GM12878 (cell line): ENCODE measurements around the gene INTS7. TPM values are rescaled to one million over a fixed set of nuclear protein-coding genes. Genes with fewer than 3 reads are reported as not detected.

Experiments
- ATF3 ChIP-seq: IDR thresholded peaks from 2 replicates; pipeline ENCODE4 v1.6.1; 2011; ENCODE audit warnings: low read depth, mild to moderate bottlenecking, low read length, moderate library complexity, borderline replicate concordance; ENCODE audit errors: extremely low read depth
- BCL11A ChIP-seq: IDR thresholded peaks from 2 replicates; pipeline ENCODE4 v1.6.1; 2011; ENCODE audit warnings: low read depth, low read length
- BCLAF1 ChIP-seq: fragments of 450-650 bp; IDR thresholded peaks from 2 replicates; pipeline ENCODE4 v1.6.1; 2017; ENCODE audit warnings: antibody characterized with exemption, mild to moderate bottlenecking, moderate library complexity
- CBFB ChIP-seq: IDR thresholded peaks from 2 replicates; pipeline ENCODE4 v1.6.1; 2016; ENCODE audit warnings: antibody characterized with exemption, low read depth
- CHD2 ChIP-seq: IDR thresholded peaks from 2 replicates; pipeline ENCODE4 v1.6.1; 2011; ENCODE audit warnings: low read depth, low read length, improper control_type of control experiment, borderline replicate concordance
- GABPA ChIP-seq: IDR thresholded peaks from 2 replicates; pipeline ENCODE4 v1.6.1; 2014; ENCODE audit warnings: antibody characterized with exemption, low read depth, mild to moderate bottlenecking, inconsistent platforms
- JUNB ChIP-seq: IDR thresholded peaks from 2 replicates; pipeline ENCODE4 v1.6.1; 2016; ENCODE audit warnings: antibody characterized with exemption, mild to moderate bottlenecking
- KLF5 ChIP-seq: fragments of 450-650 bp; IDR thresholded peaks from 2 replicates; pipeline ENCODE4 v1.6.1; 2014; ENCODE audit warnings: mild to moderate bottlenecking; ENCODE audit not compliant: partially characterized antibody
- NFYB ChIP-seq: IDR thresholded peaks from 2 replicates; pipeline ENCODE4 v1.6.1; 2011; ENCODE audit warnings: low read depth, mild to moderate bottlenecking, low read length, improper control_type of control experiment, moderate library complexity; ENCODE audit not compliant: insufficient read depth
- POLR2A ChIP-seq: IDR thresholded peaks from 2 replicates; pipeline ENCODE4 v1.6.1; 2011; ENCODE audit warnings: low read depth, mild to moderate bottlenecking, low read length
- POU2F2 ChIP-seq: IDR thresholded peaks from 3 replicates; pipeline ENCODE4 v1.6.1; 2011; ENCODE audit warnings: low read depth, mild to moderate bottlenecking, low read length, borderline replicate concordance
- RAD21 ChIP-seq: IDR thresholded peaks from 2 replicates; pipeline ENCODE4 v1.6.1; 2011; ENCODE audit warnings: mild to moderate bottlenecking, low read depth, low read length, moderate library complexity; ENCODE audit not compliant: insufficient read depth
- RB1 ChIP-seq: fragments of 450-650 bp; formaldehyde crosslinking; IDR thresholded peaks from 2 replicates; pipeline ENCODE4 v1.6.1; 2017; ENCODE audit warnings: mild to moderate bottlenecking, borderline replicate concordance
- TAF1 ChIP-seq: IDR thresholded peaks from 2 replicates; pipeline ENCODE4 v1.6.1; 2011; ENCODE audit warnings: mild to moderate bottlenecking, low read depth, low read length, borderline replicate concordance
- TCF7 ChIP-seq: IDR thresholded peaks from 2 replicates; pipeline ENCODE4 v1.6.1; 2014; ENCODE audit warnings: antibody characterized with exemption, borderline replicate concordance
- polyA plus RNA-seq, 11 experiments: library from polyadenylated mRNA; depleted of rRNA in 4 of 11; unstranded in 6 of 11; stranded (reverse) in 5 of 11; fragments of >200 nt; fragmentation: Nextera tagmentation in 4 of 11; fragmentation: Illumina TruSeq in 1 of 11; extraction: Ambion mirVana in 4 of 11; extraction: Trizol in 1 of 11; gene quantifications; 1 replicate in 1 of 11; 2 replicates in 10 of 11; pipeline versions ENCODE4 v1.2.1 to v1.2.3, GENCODE V29; 2011 to 2016; ENCODE audit warnings: inconsistent platforms in 2 of 11, missing spikeins in 2 of 11, low read depth in 1 of 11
- total RNA-seq, 4 experiments: library from RNA; depleted of rRNA in 3 of 4; stranded (reverse); fragments of >200 nt in 3 of 4; fragmentation: Illumina TruSeq in 1 of 4; extraction: Trizol in 1 of 4; gene quantifications; 2 replicates each; pipeline versions ENCODE4 v1.2.1 to v1.2.3, GENCODE V29; 2013 to 2021
- TF ChIP-seq, protein P1 (sequence below): fragments of 450-650 bp; IDR thresholded peaks from 2 replicates; pipeline ENCODE4 v1.6.1; 2018; ENCODE audit warnings: mild to moderate bottlenecking, low read depth, moderate library complexity; ENCODE audit not compliant: partially characterized antibody
- TF ChIP-seq, protein P2 (sequence below): IDR thresholded peaks from 2 replicates; pipeline ENCODE4 v1.6.1; 2012; ENCODE audit warnings: low read depth, low read length, improper control_type of control experiment
- TF ChIP-seq, protein P3 (sequence below), 3 experiments: IDR thresholded peaks in 2 of 3; conservative IDR thresholded peaks in 1 of 3; 2 replicates each; pipeline ENCODE4 v1.5.1; 2011; ENCODE audit warnings: low read depth in 3 of 3, low read length in 3 of 3, mild to moderate bottlenecking in 3 of 3, control low read depth in 2 of 3, moderate library complexity in 2 of 3, inconsistent platforms in 1 of 3, mixed read lengths in 1 of 3; ENCODE audit not compliant: control insufficient read depth in 2 of 3, insufficient read depth in 1 of 3; ENCODE audit errors: extremely low read depth in 1 of 3

The INTS7 gene
- total and polyA plus RNA-seq, 10 of the 15 experiments (the other 5 are each of a cell fraction or from before 2014, with no cell fraction given), result 17.1 to 49.1 (median 26.8) TPM

DNA sequence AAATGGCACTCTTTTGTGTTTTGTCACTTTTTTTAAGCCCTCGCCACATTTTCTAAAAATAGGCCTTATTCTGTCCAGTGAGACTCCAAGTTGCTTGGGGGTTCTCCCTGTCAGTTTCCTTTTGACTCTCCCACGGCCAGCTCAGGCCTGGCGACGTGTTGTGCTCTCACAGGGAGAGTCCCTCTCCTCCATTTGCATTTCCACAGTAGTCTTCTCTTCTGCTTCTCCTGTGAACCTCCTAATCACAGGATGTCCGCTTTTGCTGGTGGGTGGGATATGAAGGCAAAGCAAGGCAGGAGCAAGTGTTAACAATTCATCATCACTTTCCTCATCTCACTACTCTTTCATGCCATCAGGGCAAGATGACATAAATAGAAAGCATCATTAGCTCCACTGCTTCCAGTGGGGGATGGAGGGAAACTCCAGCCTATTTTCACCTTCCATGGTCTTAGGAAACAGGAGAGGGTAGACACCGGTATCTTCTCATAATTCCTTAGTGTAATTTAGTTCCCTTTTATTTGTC, 99.8 kb downstream of the INTS7 start (continued):
- no peak for TF ChIP-seq TCF7
- TF ChIP-seq, protein P1, sequence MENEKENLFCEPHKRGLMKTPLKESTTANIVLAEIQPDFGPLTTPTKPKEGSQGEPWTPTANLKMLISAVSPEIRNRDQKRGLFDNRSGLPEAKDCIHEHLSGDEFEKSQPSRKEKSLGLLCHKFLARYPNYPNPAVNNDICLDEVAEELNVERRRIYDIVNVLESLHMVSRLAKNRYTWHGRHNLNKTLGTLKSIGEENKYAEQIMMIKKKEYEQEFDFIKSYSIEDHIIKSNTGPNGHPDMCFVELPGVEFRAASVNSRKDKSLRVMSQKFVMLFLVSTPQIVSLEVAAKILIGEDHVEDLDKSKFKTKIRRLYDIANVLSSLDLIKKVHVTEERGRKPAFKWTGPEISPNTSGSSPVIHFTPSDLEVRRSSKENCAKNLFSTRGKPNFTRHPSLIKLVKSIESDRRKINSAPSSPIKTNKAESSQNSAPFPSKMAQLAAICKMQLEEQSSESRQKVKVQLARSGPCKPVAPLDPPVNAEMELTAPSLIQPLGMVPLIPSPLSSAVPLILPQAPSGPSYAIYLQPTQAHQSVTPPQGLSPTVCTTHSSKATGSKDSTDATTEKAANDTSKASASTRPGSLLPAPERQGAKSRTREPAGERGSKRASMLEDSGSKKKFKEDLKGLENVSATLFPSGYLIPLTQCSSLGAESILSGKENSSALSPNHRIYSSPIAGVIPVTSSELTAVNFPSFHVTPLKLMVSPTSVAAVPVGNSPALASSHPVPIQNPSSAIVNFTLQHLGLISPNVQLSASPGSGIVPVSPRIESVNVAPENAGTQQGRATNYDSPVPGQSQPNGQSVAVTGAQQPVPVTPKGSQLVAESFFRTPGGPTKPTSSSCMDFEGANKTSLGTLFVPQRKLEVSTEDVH, result peak; percentile 46
- TF ChIP-seq RAD21, result 0 out of 2 replicates have a peak, but pooled peaks have one; percentile 4
- 0 out of 2 replicates have a peak, but pooled peaks have one; percentile 26 for TF ChIP-seq RB1
- TF ChIP-seq POLR2A, result no peak
- no peak for TF ChIP-seq BCLAF1
- TF ChIP-seq TAF1, result peak; percentile 57; the same call in 1 of the 2 replicates
- peak; percentile 82 for TF ChIP-seq CHD2
- TF ChIP-seq JUNB, result peak; percentile 96
- peak; percentile 99; the same call in 2 of the 3 replicates for TF ChIP-seq POU2F2
- TF ChIP-seq NFYB, result no peak
- TF ChIP-seq BCL11A, result peak; percentile 88
- TF ChIP-seq, protein P2, sequence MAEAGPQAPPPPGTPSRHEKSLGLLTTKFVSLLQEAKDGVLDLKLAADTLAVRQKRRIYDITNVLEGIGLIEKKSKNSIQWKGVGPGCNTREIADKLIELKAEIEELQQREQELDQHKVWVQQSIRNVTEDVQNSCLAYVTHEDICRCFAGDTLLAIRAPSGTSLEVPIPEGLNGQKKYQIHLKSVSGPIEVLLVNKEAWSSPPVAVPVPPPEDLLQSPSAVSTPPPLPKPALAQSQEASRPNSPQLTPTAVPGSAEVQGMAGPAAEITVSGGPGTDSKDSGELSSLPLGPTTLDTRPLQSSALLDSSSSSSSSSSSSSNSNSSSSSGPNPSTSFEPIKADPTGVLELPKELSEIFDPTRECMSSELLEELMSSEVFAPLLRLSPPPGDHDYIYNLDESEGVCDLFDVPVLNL, result no peak
- TF ChIP-seq, protein P3, sequence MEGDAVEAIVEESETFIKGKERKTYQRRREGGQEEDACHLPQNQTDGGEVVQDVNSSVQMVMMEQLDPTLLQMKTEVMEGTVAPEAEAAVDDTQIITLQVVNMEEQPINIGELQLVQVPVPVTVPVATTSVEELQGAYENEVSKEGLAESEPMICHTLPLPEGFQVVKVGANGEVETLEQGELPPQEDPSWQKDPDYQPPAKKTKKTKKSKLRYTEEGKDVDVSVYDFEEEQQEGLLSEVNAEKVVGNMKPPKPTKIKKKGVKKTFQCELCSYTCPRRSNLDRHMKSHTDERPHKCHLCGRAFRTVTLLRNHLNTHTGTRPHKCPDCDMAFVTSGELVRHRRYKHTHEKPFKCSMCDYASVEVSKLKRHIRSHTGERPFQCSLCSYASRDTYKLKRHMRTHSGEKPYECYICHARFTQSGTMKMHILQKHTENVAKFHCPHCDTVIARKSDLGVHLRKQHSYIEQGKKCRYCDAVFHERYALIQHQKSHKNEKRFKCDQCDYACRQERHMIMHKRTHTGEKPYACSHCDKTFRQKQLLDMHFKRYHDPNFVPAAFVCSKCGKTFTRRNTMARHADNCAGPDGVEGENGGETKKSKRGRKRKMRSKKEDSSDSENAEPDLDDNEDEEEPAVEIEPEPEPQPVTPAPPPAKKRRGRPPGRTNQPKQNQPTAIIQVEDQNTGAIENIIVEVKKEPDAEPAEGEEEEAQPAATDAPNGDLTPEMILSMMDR (IDR thresholded peaks at IDR 0.05 in 2 of 3, conservative IDR thresholded peaks at IDR 0.05 in 1 of 3; ENCODE audit: control insufficient read depth in 2 of 3, extremely low read depth in 1 of 3, insufficient read depth in 1 of 3, low read depth in 3 of 3, low read length in 3 of 3), result no peak
- TF ChIP-seq ATF3, result no peak
- peak; percentile 65; the same call in 1 of the 2 replicates for TF ChIP-seq GABPA
- TF ChIP-seq CBFB, result no peak
- peak; percentile 84 for TF ChIP-seq KLF5
